ENCODE measurements around the gene ADISSP.

DNA sequence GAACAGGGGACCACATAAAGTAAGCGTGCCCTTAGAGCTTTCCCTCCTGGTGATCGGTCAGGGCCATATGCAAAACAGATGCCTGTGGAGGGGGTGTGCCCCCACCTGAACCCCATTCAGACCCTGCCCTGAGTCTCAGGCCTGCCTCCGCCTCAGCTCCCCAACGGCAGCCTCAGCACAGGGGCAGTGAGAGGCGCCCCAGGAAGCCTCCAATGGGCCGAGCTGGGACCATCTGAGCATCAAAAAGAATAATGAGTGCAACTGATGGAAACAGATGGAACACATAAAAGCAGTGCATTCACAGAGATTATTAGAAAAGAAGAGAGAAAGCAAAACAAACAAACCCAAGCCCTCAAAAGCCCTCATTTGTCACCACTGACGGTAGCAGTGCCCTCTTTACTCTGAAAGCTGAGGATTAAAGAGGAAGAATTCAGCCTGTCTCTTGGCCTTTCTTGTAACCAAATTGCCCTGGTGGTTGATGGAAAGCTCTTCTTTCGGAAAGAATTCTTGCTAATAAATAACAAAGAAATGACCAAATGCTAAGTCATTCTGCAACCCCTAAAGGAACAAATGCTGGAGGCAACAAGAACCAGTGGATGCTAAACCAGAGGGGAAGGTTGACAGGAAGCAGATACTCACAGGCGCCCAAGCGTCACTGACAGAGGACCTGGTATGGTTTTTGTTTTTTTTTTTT, 6.8 kb downstream of the ADISSP start:
- no peak for TF ChIP-seq TAF1 (IDR thresholded peaks at IDR 0.05; ENCODE audit: low read depth, low read length)
- no peak for TF ChIP-seq SPI1 (IDR thresholded peaks at IDR 0.05; ENCODE audit: low read depth, low read length)
- TF ChIP-seq PAX5 (IDR thresholded peaks at IDR 0.05; ENCODE audit: insufficient read depth, low read length, severe bottlenecking) = no peak
- TF ChIP-seq POLR2AphosphoS5 (IDR thresholded peaks at IDR 0.05; ENCODE audit: low read depth, low read length) = no peak
- no peak for TF ChIP-seq POLR2A (IDR thresholded peaks at IDR 0.05; ENCODE audit: low read depth, low read length)
